Neural cell (in vitro differentiated cells): ENCODE results near the gene TCF4.

Experiments used
- CTCF ChIP-seq: fragments of 450-650 bp; IDR thresholded peaks from 2 replicates; pipeline ENCODE4 v1.5.1; 2014; ENCODE audit warnings: antibody characterized with exemption, mild to moderate bottlenecking, moderate library complexity; ENCODE audit not compliant: poor library complexity, severe bottlenecking
- EP300 ChIP-seq: fragments of 450-650 bp; conservative IDR thresholded peaks from 2 replicates; pipeline ENCODE4 v1.6.1; 2014; ENCODE audit warnings: antibody characterized with exemption, mild to moderate bottlenecking, moderate library complexity; ENCODE audit not compliant: poor library complexity, severe bottlenecking
- EZH2 ChIP-seq: fragments of 200-600, 300-800 bp; shearing (Covaris generic), sonication (generic); IDR thresholded peaks from 2 replicates; pipeline ENCODE4 v1.6.1; 2014; ENCODE audit warnings: antibody characterized with exemption, low read length, borderline replicate concordance, mild to moderate bottlenecking; ENCODE audit not compliant: insufficient read depth, poor library complexity, severe bottlenecking
- POLR2AphosphoS5 ChIP-seq: IDR thresholded peaks from 2 replicates; pipeline ENCODE4 v1.6.1; 2012
- RAD21 ChIP-seq: fragments of 450-650 bp; conservative IDR thresholded peaks from 2 replicates; pipeline ENCODE4 v1.6.1; 2014; ENCODE audit warnings: antibody characterized with exemption, mild to moderate bottlenecking, moderate library complexity
- REST ChIP-seq: IDR thresholded peaks from 2 replicates; pipeline ENCODE4 v1.6.1; 2012; ENCODE audit warnings: borderline replicate concordance

GRCh38 chr18:55484773-55485172 lies 103.2 kb downstream of the TCF4 start:
- TF ChIP-seq CTCF: no peak
- TF ChIP-seq RAD21: no peak
- TF ChIP-seq POLR2AphosphoS5: no peak
- no peak for TF ChIP-seq EP300
- no peak for TF ChIP-seq REST
- no peak for TF ChIP-seq EZH2
